Measurements from ENCODE around the gene REC8. TPM values are rescaled to one million over a fixed set of nuclear protein-coding genes. Genes with fewer than 3 reads are reported as not detected.

The REC8 gene
- total and polyA plus RNA-seq, 2 experiments from 2014 or later = 44.8 to 170 TPM

- H3K27me3 ChIP-seq = no peaks in the 10 kb centered on the region
- WGBS (ENCODE audit: low lambda C conversion rate, missing lambda C conversion rate) = 88% methylated on average over 8 of the region's 8 CpGs
- no peak overlapping the region for H2AFZ ChIP-seq
- H3K36me3 ChIP-seq (replicated peaks; ENCODE audit: insufficient read depth, low read depth) = no peaks in the 10 kb centered on the region
- H3K9me2 ChIP-seq (replicated peaks; ENCODE audit: insufficient read depth) = no peaks in the 10 kb centered on the region
- H3K79me2 ChIP-seq = no peaks in the 10 kb centered on the region
- H4K20me1 ChIP-seq (ENCODE audit: insufficient read depth, poor library complexity, severe bottlenecking) = no peaks in the 10 kb centered on the region
- H3K4me3 ChIP-seq = no peak overlapping the region
- H3K4me1 ChIP-seq (ENCODE audit: insufficient read depth) = no peaks in the 10 kb centered on the region
- no peak for TF ChIP-seq CTCF (IDR thresholded peaks at IDR 0.05; ENCODE audit: poor library complexity)
- no peak for TF ChIP-seq EZH2 (IDR thresholded peaks at IDR 0.05; ENCODE audit: borderline replicate concordance)
- no peak for TF ChIP-seq EZH2phosphoT487 (IDR thresholded peaks at IDR 0.05; ENCODE audit: low read depth, severe bottlenecking, unreplicated experiment)
- H3K27ac ChIP-seq = no peak overlapping the region
- H3K9me3 ChIP-seq (ENCODE audit: low read depth) = no peaks in the 10 kb centered on the region
- no peak overlapping the region for H3K4me2 ChIP-seq
- DNase-seq (ENCODE audit: low spot score) = no peak
Measured at GRCh38 chr14:24129410-24129998, 42.4 kb upstream of the REC8 start.

GRCh38 chr14:24130380-24130716, 41.5 kb upstream of the REC8 start, which contains the start of gene FITM1:
Gene FITM1 (plus strand): TSS chr14:24130659. CDS start chr14:24131564, 905 bp downstream.
- Histone ChIP-seq H4K20me1 (ENCODE audit: insufficient read depth, poor library complexity, severe bottlenecking) (no peaks in the 10 kb centered on the region), H3K27me3 (no peaks in the 10 kb centered on the region), H3K79me2 (no peaks in the 10 kb centered on the region), H2AFZ (no peak within 1 kb of the TSS), H3K36me3 (replicated peaks; ENCODE audit: insufficient read depth, low read depth) (no peaks in the 10 kb centered on the region), H3K9me3 (ENCODE audit: low read depth) (no peaks in the 10 kb centered on the region), H3K9me2 (replicated peaks; ENCODE audit: insufficient read depth) (no peaks in the 10 kb centered on the region), H3K4me1 (ENCODE audit: insufficient read depth) (no peaks in the 10 kb centered on the region), H3K27ac (no peak within 1 kb of the TSS), H3K4me3 (no peak within 1 kb of the TSS), H3K4me2 (no peak within 1 kb of the TSS)
- DNase-seq (ENCODE audit: low spot score) = no peak
- WGBS (ENCODE audit: low lambda C conversion rate, missing lambda C conversion rate) = 81% methylated on average over 5 of the region's 5 CpGs
- no peak for TF ChIP-seq EZH2phosphoT487 (IDR thresholded peaks at IDR 0.05; ENCODE audit: low read depth, severe bottlenecking, unreplicated experiment)
- no peak for TF ChIP-seq CTCF (IDR thresholded peaks at IDR 0.05; ENCODE audit: poor library complexity)
- TF ChIP-seq EZH2 (IDR thresholded peaks at IDR 0.05; ENCODE audit: borderline replicate concordance) = no peak

GRCh38 chr14:24130717-24131548, 40.9 kb upstream of the REC8 start:
- Histone ChIP-seq H3K27ac (no peak overlapping the region), H3K27me3 (no peaks in the 10 kb centered on the region), H3K4me2 (no peak overlapping the region), H2AFZ (no peak overlapping the region), H3K79me2 (no peaks in the 10 kb centered on the region), H3K36me3 (replicated peaks; ENCODE audit: insufficient read depth, low read depth) (no peaks in the 10 kb centered on the region), H4K20me1 (ENCODE audit: insufficient read depth, poor library complexity, severe bottlenecking) (no peaks in the 10 kb centered on the region), H3K9me3 (ENCODE audit: low read depth) (no peaks in the 10 kb centered on the region), H3K4me1 (ENCODE audit: insufficient read depth) (no peaks in the 10 kb centered on the region), H3K4me3 (no peak overlapping the region), H3K9me2 (replicated peaks; ENCODE audit: insufficient read depth) (no peaks in the 10 kb centered on the region)
- DNase-seq (ENCODE audit: low spot score) = no peak
- TF ChIP-seq CTCF (IDR thresholded peaks at IDR 0.05; ENCODE audit: poor library complexity) (no peak), EZH2 (IDR thresholded peaks at IDR 0.05; ENCODE audit: borderline replicate concordance) (no peak), EZH2phosphoT487 (IDR thresholded peaks at IDR 0.05; ENCODE audit: low read depth, severe bottlenecking, unreplicated experiment) (no peak)
- 64% methylated on average over 7 of the region's 7 CpGs for WGBS (ENCODE audit: low lambda C conversion rate, missing lambda C conversion rate)

All from hepatocyte (in vitro differentiated cells).